HG02642 (cell line): ENCODE results near the gene MYH7.
"Not testable (repeated sequence)": the region's sequence is repeated elsewhere in the genome, so short reads cannot be mapped to it uniquely, and the experiment has no call there.

Source experiments
- ATAC-seq: cut with Tn5 transposase; IDR thresholded peaks from one replicate; pipeline ENCODE4 v1.9.1; 2021; ENCODE audit warnings: mild to moderate bottlenecking; ENCODE audit not compliant: unreplicated experiment, poor library complexity

MYH7 gene

DNA sequence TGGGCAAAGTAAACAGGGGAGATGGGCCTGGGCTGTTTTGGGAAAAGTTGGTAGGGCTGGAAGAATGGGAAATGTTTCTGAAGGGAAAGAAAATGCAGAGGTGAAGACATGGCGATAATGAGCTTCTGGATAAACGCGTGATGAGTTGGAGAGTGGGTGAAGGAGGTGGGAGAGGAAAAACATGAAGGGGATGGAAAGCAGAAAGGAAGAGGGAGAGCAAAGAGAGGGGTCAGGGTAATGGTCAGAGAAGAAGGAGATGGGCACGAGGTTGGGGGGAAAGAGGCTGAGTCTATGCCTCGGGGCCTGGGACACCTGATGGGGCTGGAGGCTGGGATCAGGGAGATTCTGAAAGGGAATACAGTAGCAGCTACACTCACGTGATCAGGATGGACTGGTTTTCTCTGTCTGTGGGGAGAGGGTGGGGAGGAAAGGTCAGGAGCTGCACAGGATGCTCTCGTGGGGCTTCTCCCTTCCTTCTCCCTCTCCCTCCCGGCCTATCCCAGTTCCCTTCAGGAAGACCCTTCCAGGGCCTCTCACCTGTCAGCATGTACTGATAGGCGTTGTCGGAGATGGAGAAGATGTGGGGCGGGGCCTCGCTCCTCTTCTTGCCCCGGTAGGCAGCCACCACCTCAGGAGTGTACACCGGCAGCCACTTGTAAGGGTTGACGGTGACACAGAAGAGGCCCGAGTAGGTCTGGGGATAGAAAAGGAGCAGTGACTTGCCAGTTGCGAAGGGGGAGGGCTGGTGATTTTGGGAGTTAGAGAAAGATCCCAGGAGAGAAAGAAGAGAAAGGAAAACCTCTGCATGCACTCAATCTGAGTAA lies 3.1 kb downstream of the MYH7 start:
- no peak for ATAC-seq

DNA sequence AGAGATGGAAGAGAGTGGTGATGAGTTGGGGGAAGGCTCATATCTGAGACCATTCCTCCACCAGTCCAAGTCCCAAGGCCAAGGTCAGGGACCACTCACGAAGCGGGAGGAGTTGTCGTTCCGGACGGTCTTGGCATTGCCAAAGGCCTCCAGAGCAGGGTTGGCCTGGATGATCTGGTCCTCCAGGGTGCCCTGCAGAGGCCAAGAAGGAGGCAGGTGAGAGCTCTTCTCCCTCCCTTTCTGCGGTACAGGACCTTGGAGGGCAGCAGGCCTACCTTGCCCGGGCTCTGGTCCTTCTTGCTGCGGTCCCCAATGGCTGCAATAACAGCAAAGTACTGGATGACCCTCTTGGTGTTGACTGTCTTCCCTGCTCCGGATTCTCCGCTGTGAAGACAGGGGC lies 4.0 kb downstream of the MYH7 start:
- ATAC-seq = no peak

DNA sequence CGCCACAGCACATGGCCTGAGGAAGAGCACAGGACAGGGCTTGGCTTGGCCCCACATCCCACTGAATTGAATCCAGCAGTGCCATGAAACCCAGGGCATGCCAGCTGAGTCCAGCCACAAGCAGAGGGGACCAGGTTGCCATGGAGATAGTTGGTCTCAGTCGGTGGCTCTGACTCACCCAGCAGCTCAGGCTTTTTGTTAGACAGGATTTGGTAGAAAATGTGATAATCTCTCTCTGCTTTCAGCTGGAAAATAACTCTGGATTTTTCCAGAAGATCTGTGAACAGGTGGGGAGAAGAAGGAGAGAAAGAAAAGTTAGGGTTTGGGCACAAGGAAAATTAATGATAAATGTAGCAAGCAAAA lies 4.8 kb downstream of the MYH7 start:
- no peak for ATAC-seq

DNA sequence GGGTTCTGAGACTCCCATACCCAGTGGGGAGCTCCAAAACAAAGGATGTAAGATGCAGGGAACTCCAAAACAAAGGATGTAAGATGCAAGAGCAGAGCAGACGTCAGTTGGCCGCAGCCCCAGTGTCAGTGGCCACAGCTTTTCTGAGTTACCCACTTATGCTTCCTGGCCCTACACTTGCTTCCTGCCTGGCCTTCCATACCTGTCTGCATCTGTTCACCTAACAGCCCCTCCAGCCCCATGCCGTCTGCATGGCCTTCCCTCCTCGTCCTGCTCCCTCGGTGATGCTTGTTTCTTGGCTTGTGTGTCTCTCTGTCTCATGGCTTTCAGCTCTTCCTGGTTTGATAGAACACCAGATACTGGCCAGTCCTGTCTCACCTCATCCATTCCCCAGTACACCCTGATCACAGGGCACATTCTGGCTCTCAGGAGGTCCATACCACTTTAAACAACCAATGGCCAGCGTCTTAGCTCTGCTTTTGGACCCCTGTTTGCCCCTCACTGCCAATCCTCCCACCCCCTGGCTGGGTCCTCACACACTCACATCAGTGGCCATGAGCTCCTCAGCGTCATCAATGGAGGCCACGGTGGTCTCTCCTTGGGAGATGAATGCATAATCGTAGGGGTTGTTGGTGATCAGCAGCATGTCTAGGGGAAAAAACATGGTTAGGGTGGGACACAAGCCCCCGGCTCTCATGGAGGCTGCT lies 5.3 kb downstream of the MYH7 start:
- no peak for ATAC-seq

DNA sequence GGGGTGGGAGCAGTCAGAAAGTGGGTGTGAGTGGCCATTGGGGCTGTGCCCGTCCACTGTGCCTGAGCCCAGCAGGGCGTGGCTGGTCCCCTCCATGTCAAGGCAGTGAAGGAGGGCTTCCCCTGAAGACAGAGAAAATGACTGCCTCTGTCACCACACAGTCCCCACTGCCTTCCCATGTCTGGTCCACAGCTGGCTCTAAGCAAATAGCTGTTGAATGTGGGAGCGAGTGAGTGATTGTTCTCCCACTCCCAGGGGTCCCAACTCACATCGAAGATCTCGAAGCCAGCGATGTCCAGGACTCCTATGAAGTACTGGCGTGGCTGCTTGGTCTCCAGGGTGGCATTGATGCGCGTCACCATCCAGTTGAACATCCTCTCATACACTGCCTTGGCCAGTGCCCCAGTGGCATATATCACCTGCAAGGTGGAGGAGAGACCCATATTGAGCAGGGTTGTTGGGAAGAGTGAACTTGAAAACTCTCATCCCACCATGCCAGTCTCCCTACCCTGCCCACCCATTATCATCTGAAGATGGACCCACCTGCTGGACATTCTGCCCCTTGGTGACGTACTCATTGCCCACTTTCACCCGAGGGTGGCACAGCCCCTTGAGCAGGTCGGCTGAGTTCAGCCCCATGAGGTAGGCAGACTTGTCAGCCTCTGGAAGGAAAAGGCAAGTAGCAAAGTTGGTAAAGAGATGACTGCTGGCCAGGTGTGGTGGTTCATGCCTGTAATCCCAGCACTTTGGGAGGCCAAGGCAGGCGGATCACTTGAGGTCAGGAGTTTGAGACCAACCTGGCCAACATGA lies 6.6 kb downstream of the MYH7 start:
- ATAC-seq = no peak

DNA sequence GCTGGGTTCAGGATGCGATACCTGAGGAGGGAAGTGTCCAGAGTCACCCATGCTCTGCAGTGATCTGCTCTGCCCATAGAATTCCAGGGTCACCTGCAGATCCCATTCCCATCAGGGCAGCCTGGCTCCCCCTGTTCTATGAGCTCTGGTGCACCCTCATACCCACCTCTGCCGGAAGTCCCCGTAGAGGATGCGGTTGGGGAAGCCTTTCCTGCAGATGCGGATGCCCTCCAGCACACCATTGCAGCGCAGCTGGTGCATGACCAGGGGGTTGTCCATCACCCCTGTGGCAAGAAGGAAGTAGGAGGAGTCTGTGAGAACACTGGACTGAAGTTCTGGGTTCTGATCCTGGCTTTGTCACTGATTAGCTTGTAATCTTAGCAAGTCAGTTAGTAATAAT lies 9.7 kb downstream of the MYH7 start:
- not testable (repeated sequence) for ATAC-seq

DNA sequence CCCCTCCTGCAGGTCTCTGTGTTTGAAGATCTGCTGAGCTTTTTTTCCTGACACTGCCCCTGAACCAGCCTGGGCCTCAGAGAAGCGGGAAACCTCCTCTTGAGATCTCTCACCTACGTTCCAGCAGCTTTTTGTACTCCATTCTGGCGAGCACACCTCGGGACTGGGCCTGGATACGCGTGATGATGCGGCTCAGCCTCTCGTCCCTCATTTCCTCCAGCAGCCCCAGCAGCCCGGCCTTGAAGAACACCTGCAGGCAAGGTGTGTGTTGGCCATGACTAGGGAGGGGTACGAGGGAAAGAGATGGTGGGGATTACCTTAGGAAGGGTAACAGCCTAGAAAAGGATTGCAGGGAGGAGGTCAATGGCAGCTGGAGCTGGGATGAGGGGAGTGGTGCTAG lies 10.3 kb downstream of the MYH7 start:
- ATAC-seq = no peak

DNA sequence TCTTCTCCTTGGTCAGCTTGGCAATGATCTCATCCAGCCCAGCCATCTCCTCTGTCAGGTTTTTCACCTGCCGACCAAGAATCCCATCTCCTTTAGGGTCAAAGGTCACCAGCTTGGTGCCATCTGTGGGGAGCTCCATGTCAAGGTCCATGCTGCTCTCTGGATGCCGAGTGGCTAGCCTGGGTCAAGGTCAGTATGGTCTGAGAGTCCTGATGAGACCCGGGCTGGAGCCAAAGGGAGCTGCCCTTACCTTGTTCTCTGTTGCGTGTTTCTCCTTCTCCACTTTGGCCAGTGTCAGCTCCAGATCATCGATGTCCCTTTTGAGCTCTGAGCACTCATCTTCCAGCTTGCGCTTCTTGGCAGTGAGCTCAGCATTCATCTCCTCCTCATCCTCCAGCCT lies 11.8 kb downstream of the MYH7 start:
- no peak for ATAC-seq

DNA sequence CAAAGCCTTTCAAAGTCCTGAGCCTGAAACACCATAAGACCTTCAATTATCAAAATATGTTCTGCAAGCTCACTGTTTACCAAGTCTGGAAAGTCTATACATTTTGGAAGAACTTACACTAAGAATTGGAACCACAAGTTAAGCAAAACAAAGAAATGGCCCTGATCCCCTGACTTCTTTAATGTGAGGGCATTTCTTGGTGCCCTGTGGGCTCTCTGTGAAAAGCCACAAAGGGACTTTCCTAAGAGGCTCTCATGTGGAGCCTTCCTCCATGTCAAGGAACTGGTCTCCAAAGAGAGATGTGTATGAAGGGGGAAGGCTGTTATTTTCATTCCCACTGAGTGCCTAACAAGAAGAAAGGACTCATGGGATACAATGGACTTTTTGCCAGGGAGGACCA lies 13.9 kb downstream of the MYH7 start:
- no peak for ATAC-seq

DNA sequence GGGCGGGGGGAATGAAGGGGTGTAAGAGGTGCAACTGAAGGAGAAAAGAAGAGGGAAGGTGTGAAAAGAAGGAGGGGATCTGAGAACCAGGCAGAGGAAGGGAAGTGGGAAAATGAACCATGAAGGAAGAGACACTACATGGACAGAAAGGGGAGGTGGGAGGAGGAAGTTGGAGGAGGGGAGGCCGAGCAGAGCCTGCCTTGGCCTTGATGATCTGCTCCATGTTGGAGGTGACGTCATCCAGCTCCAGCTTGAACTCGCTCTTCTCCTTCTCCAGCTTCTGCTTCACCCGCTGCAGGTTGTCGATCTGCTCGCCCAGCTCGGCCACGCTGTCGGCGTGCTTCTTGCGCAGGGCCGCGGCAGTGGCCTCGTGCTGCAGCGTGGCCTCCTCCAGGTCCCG lies 15.8 kb downstream of the MYH7 start:
- ATAC-seq = not testable (repeated sequence)

DNA sequence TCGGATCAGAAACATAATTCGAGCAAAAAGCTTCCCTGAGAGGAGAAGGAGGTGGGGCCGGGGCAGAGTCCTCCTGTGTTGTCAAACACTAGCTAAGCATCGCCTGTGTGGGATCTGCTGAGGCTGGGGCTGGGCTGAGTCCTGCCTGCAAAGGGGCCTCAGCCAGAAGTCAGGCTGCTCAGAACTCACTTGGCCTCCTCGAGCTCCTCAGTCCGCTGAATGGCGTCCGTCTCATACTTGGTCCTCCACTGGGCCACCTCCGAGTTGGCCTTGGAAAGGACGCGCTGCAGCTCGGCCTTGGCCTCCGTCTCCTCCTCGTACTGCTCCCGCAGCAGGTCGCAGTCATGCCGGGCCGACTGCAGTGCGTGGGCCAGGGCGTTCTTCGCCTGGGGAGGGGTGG lies 17.4 kb downstream of the MYH7 start:
- no peak for ATAC-seq

DNA sequence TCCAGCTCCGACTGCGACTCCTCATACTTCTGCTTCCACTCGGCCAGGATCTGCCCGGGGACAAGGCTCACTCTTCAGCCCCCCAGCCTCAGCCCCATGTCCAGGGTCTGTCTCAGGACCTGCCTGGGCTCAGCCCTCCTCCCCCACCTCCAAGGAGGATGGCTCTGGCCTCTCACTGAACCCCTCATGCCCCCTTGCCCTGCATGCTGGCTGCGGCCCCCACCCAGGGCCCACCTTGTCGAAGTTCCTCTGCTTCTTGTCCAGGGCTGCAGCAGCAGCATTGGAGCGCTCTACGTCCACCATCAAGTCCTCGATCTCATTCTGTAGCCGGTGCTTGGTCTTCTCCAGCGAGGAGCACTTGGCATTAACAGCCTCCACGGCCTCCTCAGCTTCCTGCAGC lies 18.2 kb downstream of the MYH7 start:
- not testable (repeated sequence) for ATAC-seq

DNA sequence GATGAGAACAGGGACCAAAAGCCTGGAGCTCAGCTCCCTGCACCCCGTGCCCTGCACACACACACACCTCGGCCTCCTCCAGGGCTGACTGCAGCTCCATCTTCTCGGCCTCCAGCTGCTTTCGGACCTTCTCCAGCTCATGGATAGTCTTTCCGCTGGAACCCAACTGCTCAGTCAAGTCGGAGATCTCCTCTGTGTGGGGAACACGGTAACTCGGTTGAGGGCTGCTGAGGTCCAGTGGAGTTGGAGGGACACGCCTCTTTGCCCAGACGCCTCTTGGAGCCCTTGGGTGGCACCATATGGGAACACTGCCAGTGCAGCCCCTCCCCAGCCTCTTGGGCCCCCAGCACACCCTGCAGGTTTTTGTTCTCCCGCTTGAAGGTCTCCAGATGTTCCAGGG lies 18.7 kb downstream of the MYH7 start:
- ATAC-seq = no peak

DNA sequence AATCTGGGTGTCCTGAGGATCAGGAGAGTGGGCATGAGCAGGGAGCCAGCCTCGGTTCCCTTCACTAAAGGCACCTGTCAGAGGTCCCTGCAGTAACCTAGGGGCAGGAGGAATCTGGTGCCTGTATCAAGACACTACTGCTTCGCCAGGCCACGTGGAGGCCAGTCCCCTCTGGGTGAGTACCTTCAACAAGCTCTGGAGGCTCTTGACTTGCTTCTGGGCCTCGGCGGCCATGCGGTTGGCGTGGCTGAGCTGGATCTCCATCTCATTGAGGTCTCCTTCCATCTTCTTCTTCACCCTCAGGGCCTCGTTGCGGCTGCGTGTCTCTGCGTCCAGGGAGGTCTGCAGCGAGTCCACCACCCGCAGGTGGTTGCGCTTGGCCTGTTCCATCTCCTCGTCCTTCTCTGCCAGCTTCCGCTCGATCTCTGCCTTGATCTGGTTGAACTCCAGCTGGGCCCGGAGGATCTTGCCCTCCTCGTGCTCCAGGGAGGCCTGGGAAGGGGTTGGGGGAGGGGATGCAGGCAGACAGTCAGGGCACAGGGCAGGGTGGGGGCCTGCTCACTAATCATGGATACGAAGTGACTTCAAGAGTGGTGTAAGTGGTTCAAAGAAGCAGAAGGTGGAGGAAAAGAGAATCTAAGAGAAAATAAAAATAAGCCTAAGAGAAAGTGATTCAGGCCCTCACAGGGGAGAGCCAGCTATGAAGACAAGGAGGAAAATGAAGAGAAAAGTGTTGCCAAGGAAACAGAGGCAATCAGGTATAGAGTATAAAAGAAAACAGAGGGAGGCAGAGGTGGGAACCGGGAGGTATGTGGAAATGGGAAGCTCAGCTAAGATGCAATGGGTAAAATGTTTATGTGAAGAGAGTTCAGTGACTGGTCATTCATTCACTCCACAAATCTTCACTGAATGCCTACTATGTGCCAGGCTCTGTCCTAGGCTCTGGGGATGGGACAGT lies 19.4 kb downstream of the MYH7 start:
- ATAC-seq = no peak

DNA sequence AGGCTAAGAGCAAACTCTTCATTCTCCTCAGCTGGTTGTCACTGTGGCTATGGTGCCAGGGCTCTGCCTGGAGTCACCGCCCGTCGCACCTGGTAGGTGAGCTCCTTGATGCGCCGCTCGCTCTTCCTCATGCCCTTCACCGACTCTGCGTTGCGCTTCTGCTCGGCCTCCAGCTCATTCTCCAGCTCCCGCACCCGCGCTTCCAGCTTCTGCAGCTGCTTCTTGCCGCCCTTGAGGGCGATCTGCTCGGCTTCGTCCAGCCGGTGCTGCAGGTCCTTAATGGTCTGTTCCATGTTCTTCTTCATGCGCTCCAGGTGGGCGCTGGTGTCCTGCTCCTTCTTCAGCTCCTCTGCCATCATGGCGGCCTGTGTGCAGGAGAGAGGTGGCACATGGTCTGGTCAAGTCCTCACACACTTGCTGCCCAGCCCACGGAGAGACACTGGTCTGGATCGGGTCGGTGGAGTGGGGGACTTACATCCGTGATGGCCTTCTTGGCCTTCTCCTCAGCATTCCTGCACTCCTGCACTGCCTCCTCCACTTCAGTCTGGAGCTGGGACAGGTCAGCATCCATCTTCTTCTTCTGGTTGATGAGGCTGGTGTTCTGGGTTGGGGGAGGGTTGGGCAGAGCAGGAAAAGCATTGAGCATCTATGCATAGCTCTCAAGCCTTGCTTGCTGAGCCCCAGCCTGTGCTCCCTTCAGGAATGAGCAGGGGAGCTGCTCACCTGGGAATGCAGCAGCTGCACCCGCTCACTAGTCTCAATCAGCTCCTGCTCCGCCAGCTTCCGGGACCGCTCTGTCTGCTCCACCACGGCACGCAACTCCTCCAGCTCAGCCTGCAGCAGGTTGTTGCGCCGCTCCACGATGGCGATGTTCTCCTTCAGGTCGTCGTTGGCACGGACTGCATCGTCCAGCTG lies 20.3 kb downstream of the MYH7 start:
- ATAC-seq = no peak

DNA sequence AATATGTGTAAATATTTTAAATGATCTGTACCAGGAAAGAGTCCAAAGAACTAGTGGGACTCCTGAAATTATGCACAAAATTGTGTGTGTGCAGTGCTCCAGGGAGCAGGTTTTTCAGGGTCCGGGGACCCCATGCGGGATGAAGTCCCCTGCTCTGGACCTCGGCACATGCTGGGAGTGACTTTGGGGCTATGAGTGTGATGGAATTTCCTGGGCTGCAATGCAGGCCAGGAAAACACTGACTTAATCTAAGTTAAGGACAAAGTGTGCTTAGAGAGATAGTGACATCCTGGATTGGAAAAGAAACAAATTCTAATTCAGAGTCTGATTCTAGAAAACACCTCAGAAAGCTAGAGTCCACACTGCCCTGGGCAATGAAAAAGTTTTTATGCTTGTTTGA lies 21.2 kb downstream of the MYH7 start:
- ATAC-seq = no peak

DNA sequence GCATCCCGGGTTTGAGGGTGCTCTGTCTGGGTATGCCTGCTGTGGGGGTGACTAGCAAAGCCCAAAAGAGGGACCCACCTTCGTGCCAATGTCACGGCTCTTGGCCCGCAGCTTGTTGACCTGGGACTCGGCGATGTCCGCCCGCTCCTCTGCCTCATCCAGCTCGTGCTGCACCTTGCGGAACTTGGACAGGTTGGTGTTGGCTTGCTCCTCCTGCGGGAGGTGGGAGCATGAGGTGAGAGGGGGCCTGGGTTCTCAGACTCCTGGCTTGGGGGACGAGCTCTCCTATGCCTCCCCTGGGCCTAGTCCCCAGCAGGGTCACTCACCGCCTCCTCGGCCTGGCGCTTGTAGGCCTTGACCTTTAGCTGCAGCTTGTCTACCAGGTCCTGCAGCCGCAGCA lies 21.8 kb downstream of the MYH7 start:
- no peak for ATAC-seq

DNA sequence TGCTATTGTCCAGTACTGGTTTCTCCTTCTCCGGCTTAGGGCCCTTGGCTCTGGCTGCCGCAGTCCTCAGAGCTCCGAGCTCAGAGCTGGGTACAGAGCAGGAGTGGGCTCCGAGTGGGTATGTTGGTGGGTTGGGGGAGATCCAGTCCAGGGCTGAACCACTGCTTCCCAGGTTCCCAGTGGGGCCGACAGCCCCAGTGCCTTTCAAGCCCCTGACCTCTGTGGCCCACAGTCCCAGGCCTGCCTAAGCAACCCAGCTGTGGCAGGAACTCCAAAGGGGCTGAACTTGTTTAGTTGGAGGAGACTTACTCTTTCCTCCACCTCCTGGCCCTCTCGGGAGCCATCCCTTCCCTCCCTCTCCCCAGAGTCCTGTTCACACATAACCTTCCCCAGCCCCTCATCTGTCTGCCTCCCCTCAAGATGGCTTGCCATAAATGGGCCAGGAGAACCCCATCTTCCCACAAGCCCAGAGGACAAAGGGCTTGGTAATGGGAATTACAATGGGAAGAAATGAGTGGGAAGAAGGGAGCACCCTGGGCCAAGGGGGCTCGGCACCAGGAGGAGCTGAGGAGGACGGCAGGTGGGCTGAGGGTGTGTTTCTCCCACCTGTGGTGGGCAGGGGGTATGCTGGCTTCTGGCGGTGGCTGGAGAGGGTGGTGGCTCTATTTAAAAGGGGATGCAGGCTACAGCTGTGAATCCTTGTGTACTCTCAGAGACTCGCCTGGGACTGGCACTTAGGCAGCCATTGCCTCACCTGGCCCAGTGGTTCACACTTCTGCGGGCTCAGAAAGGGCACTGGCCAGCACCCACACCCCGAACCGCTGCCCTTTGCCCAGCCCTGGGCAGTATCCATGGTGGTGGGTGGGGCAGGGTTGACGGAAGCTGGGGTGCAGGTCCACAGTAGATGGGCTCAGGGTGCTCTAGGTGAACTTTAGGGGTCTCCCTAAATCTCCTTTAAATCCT lies 23.6 kb downstream of the MYH7 start:
- no peak for ATAC-seq
